CD4-positive, alpha-beta T cell treated with Interleukin-2 at 100 ng/mL for 4 hours (primary cell): Measurements from ENCODE around the gene ALPK3.

Experiments
- DNase-seq: peaks from one replicate; pipeline ENCODE4 v3.0.0-alpha.2; 2020; ENCODE audit warnings: low spot score

Gene ALPK3

DNA sequence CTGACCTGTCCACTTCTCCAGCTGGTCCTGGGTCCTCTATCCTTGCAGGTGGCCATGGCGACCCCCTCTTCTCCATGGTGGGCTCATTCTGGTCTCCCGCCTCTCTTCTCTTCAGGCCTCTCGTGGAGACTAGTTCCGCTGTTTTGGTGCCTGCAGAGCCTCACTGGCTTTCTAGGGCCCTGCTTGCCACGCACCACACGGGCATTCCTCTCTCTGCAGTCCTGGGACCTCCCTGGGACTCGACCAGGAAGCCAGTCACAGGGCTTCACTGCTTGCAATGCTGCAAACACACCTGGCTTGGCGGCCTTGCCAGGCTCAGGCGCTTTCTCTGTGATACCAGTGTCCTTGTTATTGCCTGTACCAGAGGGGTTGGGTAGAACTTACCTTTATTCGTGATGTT is 76.5 kb downstream of the ALPK3 start:
- DNase-seq = no peak

GRCh38 chr15:84894736-84895425 is 77.7 kb downstream of the ALPK3 start:
- DNase-seq = no peak

GRCh38 chr15:84898761-84899160 is 81.6 kb downstream of the ALPK3 start:
- DNase-seq = no peak

- no peak for DNase-seq
These were observed 82.6 kb downstream of the ALPK3 start for GRCh38 chr15:84899750-84900149.

- DNase-seq = no peak
These were observed 84.4 kb downstream of the ALPK3 start for GRCh38 chr15:84901540-84901939.

GRCh38 chr15:84903751-84904150 is 86.6 kb downstream of the ALPK3 start:
- DNase-seq = no peak

- no peak for DNase-seq
These were observed 87.3 kb downstream of the ALPK3 start for GRCh38 chr15:84904419-84904818.

GRCh38 chr15:84905016-84905916 is 88.1 kb downstream of the ALPK3 start:
- no peak for DNase-seq

GRCh38 chr15:84907731-84908130 is 90.6 kb downstream of the ALPK3 start:
- no peak for DNase-seq

- no peak for DNase-seq
These were observed 91.4 kb downstream of the ALPK3 start for GRCh38 chr15:84908564-84908963.

DNA sequence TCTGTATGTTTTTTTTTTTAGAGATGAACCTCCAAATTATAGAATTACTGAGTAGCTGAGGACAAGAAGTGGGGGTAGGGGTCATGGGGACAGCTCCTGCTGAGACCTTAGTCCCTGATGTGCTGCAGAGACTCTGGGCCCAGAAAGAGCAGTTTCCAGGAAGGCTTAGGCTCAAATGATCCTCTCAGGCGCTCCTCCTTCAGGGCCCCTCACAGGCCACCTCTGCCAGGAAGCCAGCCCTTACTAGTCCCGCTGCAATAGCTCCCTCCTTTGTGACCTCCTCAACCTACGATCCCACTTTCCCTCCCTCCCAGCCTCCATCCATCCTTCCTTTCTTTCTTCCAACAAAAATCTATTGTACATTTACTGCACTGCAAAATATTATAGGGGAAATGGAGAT is 91.9 kb downstream of the ALPK3 start:
- DNase-seq = no peak

GRCh38 chr15:84909782-84910181 is 92.6 kb downstream of the ALPK3 start:
- DNase-seq = no peak

DNA sequence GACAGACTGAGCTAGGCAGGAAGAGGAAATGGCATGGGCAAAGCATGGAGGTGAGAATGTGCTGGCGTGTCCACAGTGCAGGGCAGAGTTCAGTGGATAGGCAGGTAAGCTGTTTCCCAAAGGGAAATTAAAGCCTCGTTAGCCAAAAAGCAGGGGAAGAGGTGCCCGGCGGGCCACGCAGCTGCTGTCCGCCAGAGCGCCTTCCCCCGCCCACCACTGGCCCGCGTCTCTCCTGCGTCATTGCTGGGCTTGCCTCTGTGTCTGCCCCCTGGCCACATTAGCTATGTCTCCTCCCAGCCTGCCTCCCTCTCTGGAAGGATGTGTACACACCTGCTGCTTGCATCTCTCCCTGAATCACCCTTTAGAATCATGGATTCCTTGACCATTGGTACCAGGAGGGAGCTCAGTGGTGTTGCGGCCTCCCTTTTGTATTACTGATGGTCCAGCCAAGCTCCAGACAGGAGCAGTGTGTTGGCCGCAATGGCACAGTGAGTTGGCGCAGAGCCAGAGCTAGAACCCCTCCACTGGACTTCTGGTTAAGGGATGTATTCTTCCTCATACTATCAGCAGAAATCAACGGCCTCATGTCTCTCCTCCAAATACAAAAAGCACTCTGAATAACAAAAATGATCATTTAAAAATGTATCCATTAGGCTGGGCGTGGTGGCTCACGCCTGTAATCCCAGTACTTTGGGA is 93.9 kb downstream of the ALPK3 start:
- DNase-seq = no peak

DNA sequence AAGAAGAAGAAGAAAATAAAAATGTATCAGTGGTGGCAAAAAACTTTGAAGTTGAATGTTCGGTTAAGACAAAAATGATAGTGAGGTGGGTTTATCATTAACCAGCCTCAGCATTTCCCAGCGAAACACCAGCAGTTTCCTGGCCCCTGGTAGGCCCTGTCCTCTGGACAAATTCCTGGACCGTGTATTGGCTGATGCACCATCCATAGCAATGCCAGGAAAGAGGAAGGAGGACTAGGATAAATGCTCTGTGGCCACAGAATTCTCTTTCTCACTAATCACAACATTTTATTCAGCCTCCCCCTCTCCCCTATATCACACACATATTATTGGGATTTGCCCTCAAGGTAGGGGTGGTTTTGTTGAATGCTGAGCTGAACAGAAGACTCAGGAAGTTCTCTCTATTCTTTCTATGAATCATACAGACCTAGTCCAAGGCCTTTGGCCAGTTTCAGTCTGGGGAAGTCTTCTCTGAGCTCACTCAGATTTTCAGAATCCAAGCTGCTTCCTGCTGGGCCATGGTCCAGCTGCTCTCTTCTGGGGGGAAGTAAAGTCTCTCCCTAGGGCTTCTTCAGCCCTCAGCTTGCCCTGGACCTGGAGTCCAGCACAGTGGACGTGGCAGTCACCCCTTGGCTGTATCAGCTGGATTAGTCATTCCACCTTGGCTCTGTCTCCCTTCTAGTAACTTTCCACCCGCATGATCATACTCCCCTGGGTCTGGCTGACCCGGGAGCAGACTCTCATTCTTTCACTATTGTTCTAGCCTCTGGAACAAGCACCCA is 94.9 kb downstream of the ALPK3 start:
- DNase-seq = no peak

GRCh38 chr15:84913360-84913723 is 96.2 kb downstream of the ALPK3 start:
- no peak for DNase-seq

- no peak for DNase-seq
These were observed 97.2 kb downstream of the ALPK3 start for GRCh38 chr15:84914351-84914750.

- peak; percentile 2 for DNase-seq
These were observed 97.9 kb downstream of the ALPK3 start for GRCh38 chr15:84914909-84915605.

GRCh38 chr15:84915606-84915958 is 98.4 kb downstream of the ALPK3 start:
- DNase-seq = no peak

DNA sequence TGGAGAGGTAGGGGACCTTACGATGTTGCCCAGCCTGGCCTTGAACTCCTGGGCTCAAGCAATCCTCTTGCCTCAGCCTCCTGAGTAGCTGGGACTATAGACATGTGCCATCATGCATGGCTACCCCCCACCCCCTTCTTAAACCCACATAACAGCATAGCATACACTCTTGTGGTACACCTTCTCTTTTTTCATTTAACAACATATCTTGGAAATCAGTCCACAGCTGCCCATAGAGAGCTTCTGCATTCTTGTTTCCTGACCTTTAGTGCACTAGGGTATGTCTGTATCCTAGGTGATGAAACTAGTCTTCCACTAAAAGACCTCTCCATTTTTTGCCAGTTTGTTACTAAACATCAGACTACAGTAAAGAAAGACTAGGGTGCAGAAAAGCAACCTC is 100.3 kb downstream of the ALPK3 start:
- DNase-seq = no peak

- no peak for DNase-seq
These were observed 102.0 kb downstream of the ALPK3 start for GRCh38 chr15:84919106-84919667.

GRCh38 chr15:84921121-84921520 is 104.0 kb downstream of the ALPK3 start:
- DNase-seq = no peak
